ENCODE measurements around the gene EXOC1.

EXOC1 gene

DNA sequence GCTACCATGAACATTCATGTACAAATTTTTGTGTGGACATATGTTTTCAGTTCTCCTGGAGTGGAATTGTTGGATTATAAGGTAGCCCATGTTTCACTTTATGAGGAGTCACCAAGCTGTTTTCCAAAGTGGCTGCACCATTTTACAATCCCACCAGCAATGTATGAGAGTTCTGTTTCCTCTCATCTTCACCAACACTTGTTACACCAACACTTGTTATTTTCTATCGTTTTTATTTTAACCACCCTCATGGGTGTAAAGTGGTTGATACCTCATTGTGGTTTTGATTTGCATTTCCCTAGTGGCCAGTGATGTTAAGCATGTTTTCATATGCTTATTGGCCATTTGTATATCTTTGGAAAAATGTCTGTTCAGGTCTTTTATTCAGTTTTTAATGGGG, 4.1 kb downstream of the EXOC1 start:
- DNase-seq (ENCODE audit: low spot score) = no peak

DNA sequence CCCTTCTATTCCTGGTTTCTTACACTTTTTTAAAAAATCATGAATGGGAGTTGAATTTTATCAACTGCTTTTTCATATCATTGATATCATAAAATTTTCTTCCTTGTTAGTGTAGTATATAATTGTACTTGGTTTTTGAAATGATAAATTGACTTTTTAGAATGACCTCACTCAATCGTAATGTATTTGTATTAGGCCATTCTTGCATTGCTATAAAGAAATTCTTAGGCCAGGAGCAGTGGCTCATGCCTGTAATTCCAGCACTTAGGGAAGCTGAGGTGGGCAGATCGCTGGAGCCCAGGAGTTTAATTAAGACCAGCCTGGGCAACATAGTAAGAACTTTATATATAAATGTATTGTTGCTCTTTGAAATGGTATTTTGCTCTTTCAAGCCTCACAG, 6.3 kb downstream of the EXOC1 start:
- DNase-seq (ENCODE audit: low spot score) = no peak

DNA sequence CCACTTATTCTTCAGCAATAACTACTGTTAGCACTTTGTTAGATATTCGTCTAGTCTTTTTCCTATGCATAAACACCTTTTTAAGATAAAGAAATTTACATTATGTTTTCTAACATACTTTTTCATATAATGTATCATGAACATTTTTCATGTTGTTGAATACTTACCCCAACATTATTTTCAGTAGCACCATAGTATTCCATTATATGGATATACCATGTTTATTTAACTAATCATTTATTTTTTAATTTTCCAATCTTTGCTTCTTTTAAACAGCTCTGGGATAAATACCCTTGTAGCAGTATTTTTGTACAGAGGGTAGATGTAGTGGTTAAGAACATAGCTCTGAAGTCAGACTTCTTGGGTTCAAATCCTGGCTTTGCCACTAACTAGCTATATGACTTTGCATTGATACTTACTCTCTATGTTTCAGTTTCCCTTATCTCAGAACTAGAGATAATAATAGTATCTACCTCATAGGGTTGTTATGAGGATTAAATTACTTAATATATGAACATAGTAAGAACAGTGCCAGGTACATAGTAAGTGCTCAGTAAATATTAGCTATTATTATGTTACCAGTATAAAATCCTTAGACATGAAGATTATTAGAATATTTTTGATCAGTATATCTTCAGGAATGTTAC, 11.3 kb downstream of the EXOC1 start:
- DNase-seq (ENCODE audit: low spot score) = no peak

DNA sequence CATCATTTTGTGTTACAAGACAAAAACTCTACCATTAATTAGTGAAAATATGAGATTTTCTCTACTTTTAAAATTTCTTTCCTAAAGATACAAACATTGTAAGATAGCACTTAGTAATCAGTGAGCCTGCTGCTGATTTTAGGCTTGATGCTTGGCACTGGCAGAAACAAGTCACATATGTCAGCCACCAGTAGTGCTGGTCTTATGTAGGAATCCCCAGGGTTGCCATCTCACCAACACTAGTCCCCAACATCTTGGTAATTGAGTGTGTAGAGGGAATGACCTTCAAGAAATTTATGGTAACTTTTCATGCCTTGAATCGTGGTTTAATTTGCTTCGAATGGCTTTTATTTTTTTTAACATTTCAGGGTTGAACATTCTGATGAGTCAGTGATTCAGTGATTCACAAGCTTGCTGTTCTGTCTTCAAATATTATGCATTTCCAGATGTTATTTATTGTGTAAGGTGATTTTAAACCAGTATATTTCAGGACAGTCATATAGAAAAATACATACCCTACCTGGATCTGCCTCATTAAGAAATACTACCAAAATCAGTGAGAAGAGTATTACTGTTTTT, 11.9 kb downstream of the EXOC1 start:
- no peak for DNase-seq (ENCODE audit: low spot score)

DNA sequence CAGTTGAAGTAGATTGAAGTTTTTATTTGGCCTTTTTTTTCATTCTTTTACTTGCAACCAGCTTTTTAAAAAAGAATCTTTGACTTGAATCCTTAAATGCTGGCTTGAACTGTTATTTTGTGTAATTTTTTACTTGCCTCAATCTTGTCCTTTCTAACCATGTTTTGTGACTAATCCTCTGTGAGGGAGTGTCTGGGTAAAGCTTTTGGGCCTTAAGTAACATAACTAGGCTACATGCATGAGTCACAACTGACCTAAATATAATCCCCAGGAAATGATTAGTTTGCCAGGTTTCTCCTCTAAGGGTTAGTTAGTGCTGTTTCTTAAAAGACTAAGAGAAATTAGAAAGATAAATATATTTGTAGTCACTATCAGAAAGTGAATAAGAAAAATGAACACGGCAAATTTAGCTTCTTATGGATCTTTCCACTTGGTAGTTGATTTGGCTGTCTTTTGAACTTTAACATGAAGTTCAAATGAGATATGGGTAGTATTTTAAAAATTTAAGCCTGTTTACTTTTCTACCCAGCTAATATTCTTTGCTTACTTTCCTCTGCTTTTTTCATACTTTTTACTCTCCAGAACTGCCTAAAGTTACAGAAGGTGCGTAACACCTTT, 13.0 kb downstream of the EXOC1 start:
- DNase-seq (ENCODE audit: low spot score) = no peak

DNA sequence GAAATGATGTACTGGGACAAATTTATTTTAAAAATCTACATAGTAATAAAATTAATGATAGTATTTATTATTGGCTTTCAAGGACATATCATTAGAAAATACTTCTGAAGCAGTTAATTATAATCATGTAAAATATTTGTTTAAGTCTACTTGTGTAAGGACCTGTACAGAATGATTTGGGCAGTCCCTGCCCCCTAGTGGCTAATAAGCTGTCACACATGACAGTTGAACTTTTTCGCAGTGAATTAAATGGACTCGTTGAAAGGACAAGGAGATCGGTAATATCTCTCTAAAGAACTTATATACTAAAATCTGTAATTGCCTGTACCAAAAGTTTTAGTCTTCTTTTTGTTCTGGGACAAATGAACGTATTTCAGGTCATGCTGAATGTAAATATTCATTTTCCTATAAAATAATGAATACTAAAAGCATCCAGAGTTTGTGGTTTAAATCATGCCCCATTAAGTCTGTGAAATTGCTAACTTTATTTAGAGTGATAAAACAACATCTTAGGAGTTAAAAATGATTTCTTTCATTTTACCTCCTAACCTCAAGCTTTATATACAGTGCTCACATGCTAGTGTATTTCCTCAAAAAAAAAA, 13.6 kb downstream of the EXOC1 start:
- peak; percentile 19 for DNase-seq (ENCODE audit: low spot score)

DNA sequence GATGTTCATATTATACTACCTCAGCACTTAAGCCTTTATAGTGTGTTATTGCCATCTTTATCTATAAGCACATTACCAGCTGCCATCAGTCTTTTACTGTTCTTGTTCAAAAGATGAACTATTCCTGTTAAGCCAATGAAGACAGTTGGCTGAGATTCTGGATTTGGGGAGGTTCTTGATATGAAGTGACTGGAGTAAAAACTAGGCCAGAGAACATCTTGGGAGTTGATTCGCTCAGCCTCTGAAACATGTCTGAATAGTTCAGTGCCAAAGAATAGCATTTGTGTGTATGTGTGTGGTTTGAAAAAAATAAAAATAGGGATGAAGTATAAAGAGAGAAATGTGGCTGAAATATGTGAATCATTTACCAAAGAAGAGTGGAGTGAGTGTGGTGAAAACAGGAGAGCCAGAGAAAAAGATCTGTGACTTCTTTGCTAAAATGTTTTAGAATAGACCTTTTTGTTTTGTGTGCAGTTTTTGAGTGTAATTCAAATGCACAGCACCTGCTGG, 15.2 kb downstream of the EXOC1 start:
- no peak for DNase-seq (ENCODE audit: low spot score)

DNA sequence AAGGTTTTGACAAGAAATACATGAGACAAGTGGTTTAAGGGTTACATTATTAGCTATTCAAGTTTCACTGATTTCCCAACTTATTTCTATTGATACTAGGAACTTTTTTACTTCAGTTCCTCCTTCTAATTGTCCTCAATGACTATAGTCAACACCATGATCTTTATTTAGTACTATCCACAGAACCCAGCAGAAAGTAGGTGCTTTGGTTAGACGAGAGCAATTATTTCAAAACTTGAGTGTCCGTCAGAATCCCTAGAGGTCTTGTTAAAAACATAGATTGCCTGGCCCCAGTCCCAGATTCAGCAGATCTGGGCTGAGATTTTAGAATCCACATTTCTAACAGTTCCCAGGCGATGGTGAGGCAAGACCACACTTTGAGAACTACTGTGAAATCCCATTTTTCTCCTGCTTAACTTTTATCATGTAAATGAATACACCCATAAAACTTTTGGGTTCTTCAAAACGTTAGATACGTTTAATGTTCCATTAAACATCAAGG, 17.9 kb downstream of the EXOC1 start:
- DNase-seq (ENCODE audit: low spot score) = no peak

DNA sequence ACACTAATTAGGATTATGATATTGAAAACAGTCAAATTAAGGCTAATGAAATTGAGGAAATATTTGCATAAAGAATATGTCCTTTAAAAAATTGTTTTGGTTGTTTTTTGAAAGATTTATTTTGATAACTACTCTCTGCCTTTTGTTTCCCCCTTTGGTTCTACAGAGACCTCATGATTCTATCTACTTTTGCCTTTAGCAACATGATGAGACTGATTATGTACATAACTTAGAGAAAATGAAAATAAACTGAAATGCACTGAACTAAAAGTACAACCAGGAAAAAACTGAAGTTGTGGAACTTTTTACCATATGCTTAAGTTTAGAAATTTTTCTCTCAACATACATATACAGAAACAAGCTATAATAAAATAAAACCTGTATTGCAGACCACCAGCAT, 21.4 kb downstream of the EXOC1 start:
- DNase-seq (ENCODE audit: low spot score) = no peak

DNA sequence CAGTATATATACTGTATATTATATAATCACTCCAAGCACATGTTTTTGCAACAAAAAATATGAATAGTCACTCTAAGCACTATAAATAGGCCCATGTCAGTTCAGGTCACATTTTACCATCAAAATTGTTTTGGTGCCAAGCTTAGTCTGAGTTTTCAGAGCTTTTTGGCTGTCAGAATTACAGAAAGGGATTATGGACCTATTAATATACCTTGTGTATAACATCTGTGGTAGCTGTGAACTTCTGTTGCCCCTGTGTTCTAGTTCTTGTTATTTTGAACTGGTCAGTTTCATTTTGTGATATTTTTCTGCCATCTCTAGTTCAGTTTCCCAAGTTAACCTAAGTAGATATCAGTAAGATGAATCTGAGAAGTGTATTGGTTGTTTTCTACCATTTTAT, 22.9 kb downstream of the EXOC1 start:
- no peak for DNase-seq (ENCODE audit: low spot score)

DNA sequence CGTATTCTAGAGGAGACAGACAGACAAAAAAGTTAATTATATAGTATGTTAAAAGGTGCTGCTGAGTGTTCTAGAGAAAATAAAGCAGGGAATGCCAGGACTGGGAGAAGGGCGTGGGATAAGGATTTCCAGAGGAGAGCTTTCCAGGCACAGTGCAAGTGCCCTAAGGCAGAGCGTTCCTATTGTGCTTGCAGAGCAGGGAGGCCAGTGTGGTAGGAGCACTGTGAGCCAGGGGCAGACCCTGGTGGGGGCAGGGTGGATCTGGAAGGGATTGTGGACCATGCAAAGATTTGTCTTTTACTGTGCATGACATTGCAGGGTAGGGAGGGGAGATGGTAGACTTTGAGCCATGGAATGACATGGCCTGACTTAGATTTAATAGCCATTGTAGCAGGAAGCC, 25.8 kb downstream of the EXOC1 start:
- DNase-seq (ENCODE audit: low spot score) = no peak

DNA sequence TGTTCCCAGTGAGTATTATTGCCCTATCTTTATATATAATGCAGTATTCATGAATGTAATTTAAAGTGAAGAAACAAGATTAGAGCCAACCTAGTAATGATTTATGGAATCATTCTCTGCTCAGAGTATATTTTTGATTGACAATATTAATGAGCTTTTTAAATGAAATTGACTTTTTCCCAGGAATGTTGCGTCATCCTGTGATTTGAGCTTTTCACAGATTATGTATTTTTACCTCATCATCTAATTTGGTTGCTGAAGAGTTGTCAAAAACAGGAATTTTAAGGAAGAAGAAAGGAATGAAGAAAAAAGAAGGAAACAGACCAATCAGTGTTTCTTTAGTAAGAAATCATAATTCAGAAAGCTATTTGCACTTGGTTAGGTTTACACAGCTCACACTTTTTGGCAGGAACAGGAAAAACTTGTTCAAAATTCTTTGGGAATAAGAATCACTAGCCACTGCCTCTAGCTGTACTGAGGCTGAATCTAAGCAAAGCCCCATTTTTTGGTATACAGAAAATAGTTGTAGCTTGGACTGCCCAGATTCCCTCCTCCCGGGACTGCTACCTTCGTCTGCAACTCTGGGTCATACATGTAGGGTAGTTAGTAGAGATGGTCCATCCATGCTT, 27.3 kb downstream of the EXOC1 start:
- no peak for DNase-seq (ENCODE audit: low spot score)

DNA sequence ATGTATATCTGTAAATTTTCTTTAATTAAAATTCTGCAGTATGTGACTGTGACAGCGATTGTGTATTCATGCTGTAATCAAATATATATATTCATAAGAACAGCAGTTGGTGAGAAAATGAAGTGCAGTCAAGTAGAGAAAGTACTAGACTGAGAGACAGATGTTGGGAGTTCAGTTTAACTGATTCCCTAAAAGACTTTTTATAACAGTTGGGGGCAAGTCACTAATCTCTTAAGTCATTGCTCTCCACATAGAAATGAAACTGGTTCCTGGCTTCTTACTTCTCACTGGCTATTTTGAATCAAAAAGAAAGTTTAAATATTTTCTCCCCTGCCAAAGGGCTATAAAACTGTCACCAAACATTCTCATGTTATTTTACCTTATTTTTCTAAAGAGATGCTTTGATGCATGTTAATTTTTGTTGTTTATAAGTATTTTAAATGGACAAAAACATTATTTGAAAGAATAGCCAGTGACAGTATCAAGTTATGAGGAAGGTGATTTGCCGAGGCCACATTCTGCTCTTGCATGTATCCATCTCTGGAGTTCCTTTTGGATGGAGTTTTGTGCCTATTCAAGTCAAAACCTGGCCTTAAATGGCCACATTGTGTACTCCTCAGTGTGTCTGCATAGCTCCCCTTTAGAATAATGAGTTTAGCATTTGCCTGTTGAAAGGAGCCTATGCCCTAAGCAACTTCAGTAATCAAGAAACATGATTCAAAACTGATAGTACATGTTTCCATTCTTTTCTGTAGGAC, 30.8 kb downstream of the EXOC1 start:
- no peak for DNase-seq (ENCODE audit: low spot score)

DNA sequence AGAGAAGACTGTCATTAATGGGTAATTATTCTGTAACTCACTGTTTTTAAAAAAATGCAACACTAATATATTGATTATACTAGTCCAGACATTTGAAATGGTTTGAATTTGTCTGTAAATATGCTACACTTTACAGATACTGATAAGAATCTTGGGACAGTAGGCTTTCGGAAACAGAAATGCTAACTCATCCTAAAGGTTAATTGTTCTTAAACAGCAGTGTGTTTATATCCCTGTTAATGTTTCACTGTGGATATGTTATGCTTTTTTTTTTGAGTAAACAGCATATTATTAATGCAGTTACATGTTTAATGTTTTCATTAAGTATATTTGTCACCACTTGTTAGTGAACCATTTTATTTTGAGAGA, 31.4 kb downstream of the EXOC1 start:
- no peak for DNase-seq (ENCODE audit: low spot score)

DNA sequence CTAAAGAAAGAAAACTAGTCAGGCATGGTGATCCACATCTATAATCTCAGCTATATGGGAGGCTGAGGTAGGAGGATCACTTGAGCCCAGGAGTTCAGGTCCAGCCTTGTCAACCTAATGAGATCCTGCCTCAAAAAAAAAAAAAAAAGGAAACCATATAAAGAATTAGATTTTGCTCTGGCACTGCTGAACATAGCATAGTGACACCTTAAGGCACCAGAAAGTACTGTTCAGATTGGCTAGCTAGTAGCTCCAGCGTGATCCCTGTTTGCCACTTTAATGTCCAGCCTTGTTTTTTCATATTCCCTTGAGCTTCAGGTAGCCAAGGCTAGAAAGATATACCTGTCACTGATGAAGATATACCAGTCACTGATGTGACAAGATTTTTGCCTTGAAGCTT, 34.1 kb downstream of the EXOC1 start:
- no peak for DNase-seq (ENCODE audit: low spot score)

DNA sequence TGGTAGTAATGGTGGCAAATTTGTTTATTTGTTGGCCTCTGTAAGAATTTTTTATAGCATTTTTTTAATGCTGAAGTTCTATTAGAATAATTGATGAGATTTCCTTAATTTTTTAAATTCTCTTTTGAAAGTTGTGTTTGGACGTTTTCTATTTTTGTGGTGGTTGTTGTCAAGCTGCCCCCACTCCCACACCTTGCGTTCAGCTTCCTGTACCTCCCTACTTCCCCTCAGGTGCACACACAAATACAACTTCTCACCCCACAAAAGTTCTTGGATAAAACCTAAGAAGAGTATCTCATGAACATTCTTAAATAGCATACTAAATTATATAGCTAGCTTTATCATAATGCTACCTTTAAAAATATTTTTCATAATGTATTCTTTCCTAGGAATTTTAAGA, 38.7 kb downstream of the EXOC1 start:
- DNase-seq (ENCODE audit: low spot score) = no peak

DNA sequence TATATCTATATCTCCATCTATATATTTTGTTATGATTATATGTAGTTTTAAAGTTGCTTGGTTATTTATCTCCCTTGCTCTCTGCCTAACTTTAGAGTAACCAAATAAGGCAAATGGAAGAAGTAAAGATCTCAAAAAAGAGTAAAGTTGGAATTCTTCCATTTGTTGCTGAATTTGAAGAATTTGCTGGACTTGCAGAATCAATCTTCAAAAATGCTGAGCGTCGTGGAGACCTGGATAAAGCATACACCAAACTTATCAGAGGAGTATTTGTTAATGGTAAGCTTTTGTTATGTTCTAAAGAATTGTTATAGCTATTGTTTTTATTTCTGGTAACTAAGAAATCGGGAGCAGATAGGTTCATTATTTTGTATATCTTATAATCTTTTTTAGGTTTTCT, 43.2 kb downstream of the EXOC1 start:
- DNase-seq (ENCODE audit: low spot score) = no peak

DNA sequence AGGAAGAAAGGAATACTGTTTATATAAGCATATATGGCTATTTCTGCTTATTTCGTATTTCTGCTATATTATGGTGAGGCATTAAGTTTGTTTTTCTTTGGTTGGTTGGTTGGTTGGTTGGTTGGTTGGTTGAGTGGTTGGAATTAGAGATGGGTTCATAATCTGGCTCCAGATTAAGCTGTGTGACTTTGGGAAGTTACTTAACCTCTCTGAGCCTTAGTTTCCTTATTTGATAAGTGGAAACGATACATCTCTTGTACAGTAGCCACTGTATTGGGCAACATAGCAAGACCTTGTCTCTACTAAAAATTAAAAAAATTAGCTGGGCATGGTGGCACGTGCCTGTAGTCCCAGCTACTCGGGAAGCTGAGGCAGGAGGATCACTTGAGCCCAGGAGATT, 49.2 kb downstream of the EXOC1 start:
- no peak for DNase-seq (ENCODE audit: low spot score)

DNA sequence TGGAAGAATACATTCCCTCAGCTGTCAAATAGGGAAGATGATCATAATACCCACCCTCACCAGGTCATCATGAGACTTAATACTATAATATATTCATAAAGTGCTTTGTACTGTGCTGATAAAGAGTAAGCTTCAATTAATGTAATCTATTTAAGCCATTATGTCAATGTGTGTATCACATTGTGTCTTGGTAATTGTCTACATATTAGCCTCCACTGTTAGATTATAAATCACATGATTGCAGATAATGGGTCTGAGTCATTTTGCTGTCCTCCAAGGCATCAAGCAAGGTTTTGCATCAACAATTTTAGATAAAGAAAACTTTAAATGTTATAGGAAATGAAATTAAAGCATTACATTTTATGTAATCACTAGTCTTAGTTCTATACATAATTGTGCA, 50.1 kb downstream of the EXOC1 start:
- no peak for DNase-seq (ENCODE audit: low spot score)

DNA sequence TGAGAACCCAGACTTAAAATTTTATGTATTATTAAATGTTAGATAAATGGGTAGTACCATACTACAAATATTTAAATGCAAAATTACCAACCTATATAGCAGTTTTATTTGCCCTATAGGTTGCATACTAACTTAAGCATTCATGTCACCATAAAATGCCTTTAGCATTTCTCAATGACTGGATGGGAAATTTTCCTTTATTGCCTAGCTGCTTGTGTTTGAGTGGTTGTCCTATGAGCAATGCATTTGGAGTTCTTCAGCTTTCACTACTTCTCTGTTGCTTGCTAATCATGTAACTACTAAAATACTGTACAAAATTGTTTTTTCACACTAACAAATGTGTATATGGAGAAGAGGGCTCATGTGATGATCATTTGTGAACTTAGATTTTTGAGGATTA, 51.1 kb downstream of the EXOC1 start:
- DNase-seq (ENCODE audit: low spot score) = no peak

DNA sequence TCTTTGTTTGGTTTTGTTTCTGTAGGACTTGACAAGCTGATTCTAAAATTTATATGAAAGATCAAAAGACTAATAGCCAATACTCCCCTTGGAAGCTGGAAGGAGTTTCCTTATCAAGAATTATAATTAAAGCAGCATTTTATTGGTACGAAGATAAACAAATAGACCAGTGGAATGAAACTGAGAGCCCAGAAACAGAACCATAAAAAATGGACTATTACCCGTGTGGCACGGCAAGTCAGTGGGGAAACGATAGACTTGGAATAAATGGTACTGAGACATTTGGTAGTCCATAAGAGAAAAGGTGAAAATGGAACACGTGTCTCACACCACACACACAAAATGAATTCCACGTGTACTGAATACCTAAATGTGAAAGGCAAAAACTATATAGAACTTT, 52.9 kb downstream of the EXOC1 start:
- DNase-seq (ENCODE audit: low spot score) = no peak

DNA sequence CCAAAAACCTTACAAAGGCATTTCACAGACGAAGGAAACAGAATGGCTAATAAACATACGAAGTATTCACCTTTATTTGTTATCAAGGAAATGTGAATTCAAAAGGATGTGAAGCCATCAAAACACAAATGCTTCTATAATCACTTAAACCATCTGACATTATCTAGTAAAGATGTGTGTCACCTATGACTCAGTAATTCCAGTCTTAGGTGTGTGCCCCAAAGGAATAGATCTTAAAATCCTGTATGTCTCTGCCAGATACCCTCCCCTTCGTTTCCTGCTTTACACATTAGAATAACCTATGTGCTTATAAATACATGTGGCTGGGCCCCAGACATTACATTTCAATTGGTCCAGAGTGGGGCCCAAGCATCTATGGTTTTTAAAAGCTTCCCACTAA, 53.5 kb downstream of the EXOC1 start:
- DNase-seq (ENCODE audit: low spot score) = no peak
